DMS53 treated with DMSO at 0.1 percent for 48 hours (cell line): Measurements from ENCODE around the gene KTN1.

Experiments
- DNase-seq: peaks from one replicate; lab custom pipeline; 2025; ENCODE audit not compliant: unreplicated experiment; lab: John Stamatoyannopoulos, UW

The KTN1 gene

DNA sequence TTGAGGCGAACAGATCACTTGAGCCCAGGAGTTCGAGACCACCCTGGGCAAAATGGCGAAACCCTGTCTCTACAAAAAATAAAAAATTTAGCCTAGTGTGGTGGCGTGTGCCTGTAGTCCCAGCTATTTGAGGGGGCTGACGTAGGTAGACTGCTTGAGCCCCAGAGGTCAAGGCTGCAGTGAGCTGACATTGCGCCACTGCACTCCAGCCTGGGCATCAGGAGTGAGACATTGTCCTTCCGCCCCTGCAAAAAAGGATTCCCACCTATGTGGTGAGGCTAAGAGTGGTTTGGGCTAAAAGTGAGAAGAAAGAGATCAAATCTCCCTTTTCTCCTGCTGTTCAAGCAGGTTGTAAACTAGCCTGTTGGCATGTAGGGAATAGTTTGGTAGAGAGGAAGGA, 5.0 kb upstream of the KTN1 start:
- no peak for DNase-seq

DNA sequence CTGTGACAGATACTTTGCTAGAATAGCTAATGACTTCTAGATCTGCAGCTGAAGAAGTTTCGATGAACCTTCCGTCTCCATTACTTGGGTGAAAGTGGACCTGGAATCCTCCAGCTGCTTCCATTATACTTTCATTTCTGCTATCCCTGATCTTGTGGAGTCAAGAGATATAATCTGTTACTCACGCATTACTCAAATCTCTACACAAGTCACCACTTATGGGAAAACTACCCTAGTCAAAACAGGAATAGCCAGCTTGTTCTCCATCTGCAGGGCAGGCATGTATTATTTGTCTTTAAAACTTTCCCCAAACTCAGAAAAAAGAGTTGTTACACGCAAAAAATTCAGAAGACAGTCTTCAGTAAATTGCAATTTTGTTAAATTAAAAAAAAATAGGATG, 2.8 kb upstream of the KTN1 start:
- DNase-seq, result no peak

DNA sequence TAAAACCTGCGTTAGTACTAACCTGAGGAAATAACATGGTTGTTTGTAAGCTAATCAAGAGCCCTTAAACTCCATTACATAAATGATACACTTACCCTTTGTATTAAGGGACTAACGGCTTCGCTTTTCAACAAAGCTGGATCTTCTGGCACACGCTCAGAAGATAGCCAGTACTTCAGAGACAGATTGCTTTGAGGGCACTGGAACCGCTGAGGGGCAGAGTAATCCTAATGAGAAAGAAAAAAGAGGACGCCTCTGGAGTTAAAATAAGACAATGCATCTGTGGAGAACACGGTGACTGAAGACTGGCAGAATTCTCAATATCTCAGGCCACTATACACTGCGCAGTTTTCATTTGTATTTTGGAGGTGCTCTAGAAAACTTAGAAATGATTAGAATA, 1.5 kb upstream of the KTN1 start:
- DNase-seq, result no peak

DNA sequence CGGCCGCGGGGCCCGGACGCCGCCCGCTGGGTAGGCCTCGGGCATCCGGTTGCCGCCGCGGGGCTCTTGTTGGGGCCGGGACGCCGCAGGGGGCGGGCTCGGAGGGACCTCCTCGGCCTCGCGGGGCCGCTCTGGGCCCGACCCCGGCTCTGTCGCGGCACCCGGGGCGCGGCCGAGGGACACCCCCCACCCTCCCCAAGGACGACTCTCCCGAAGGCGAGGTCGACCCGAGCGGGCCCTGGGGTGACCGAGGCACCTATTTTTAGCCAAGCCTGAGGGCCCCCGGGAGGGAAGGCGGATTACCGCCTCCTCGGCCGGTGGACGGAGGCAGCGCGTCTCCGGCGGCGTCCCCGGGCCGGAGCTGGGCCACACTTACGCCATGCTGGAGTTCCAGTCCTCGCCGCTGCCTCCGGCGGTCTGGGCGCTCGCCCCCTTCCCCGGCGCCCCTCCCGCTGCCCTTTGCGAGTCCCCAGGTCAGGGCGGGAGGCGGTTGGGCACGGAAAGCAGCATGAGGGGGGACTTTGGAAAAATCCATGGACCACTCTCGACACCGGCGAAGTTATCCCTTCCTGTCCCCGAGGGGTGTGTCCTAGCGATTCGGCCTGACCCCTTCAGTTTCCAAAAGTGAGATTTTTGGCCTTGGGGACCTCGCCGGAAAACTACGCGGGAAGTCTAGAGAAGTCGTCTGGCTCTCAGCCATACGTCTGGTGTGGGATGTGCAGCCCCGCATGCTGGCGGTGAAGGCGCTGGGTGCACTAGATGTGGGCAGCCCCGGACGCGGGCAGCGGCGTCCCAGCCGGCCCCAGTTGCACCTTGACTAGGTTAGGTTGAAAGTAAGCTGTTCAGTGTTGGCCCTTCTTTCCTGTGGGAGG, 699 bp downstream of the KTN1 start:
- no peak for DNase-seq

DNA sequence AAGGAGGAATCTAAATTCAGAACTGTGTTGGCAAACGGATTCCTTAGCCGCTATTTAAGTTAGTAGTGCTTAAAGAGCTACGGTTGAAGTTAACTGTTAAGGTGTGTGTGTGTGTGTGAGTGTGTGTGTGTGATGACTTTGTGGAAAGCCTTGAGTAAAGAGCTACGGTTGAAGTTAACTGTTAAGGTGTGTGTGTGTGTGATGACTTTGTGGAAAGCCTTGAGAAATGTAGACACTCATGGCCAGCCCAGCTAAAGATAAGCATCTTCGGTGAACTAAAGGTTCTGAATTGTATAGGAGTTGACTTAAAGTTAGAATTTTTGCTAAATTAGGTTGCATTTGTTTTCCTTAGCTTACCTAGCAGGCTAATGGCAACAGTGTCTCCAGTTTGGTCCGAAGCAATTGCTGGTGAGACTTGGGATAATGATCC, 1.4 kb downstream of the KTN1 start:
- DNase-seq, result no peak

DNA sequence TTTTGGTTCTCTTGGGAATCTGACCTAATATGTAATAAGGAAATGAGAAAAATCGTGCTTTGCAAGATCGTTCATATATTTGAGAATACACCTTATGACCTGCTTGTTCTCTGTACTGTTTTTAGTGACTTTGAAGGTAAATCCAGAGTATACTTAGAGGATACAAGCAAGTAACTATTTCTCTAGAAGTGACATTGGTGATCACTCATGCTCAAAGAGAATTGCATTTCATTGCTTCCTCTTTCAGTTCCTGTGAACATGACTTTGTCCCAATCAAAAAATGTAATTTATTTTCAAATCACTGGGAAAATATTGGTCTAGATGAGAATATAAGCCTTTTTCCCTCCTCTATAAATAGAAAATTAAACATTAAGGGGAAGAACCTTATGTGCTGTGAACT, 2.7 kb downstream of the KTN1 start:
- no peak for DNase-seq

DNA sequence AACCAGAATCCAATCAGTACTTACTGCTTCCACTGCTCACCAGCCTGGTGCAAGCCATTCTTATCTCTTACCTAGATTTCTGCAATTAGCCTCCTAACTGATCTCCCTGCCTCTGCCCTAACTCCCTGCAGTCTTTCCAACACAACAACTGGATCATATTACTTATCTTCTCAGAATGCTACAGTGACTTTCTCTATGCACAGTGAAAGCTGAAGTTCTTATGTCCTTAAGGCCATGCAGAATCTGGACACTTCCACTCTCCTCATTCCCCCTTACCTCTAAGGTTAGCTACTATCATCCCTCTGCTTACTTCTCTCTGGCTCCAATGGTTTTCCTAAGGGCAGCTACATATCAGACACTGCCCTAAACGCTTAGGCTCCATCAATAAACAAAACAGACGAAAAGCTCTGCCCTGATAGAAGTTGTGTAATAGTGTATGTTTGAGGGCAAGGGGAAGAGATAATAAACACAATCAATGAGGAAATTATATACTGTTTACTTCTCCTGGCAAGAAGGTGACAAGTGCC, 4.0 kb downstream of the KTN1 start:
- no peak for DNase-seq

DNA sequence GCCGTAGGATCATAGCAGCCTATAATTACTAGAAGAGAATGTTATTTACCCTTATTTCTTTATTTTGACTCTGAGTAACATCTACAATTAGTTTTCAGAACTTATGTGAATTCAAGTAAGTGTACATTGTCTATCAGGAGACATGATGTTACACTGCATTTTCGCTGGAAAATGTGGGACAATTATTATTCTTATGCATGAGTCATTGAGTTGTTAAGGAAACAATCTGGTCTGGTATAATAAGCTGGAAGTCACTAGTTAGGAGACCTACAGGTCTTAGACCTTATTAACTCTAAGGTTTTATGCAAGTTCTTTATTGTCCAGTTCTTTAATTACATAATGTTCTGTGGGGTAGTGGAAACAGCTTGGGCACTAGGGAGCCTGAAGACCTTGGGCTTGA, 5.8 kb downstream of the KTN1 start:
- DNase-seq, result no peak

DNA sequence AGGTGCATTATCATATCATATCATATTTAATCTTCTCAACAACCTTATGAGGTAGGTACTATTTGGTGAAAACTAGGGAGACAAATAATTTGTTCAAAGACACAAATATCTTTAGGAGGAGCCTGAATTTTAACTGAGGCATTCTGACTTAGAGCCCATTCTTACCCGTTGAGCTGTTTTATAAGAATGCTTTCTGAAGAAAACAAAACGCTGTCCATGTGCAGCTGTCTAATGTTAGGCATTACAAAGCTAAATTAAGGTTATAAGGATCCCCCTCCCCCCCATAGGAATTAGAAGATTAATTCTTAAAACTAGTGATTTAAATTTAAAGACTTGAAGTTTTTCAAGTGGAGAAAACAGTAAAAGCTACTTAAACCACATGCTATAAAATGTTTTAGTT, 6.4 kb downstream of the KTN1 start:
- no peak for DNase-seq

DNA sequence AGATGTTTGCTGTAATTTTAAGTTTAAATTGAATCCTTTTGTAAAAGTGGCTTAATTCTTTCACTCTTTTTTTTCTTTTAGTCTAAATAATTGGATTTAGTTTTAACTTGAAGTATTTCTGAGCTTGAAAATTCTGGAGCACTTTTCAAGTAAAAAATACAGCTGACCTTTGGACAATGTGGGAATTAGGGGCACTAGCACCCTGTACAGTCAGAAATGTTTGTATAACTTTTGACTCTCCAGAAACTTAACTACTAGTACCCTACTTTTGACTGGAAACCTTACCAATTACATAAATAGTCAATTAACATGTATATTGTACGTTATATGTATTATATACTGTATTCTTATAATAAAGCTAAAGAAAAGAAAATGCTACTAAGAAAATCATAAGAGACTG, 7.8 kb downstream of the KTN1 start:
- no peak for DNase-seq

DNA sequence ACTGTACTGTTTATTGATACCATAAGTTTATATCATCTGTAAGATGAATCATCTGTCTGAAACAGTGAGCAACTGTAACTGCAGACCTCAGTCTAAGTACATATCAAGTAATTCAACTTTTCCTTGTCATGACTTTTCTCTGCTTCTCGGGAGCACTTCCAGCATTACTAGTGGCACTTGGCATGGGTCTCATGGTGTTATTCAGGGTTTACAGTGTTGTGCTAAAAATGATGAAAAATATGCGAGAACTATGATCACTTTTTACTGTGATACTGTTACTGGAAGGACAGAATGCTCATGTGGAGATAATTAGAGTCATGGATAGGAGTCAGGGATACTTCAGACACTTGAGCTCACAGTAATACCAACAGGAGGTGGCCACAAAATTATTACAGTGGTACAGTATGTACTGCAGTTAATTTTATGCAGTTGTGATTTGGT, 8.3 kb downstream of the KTN1 start:
- DNase-seq, result no peak

DNA sequence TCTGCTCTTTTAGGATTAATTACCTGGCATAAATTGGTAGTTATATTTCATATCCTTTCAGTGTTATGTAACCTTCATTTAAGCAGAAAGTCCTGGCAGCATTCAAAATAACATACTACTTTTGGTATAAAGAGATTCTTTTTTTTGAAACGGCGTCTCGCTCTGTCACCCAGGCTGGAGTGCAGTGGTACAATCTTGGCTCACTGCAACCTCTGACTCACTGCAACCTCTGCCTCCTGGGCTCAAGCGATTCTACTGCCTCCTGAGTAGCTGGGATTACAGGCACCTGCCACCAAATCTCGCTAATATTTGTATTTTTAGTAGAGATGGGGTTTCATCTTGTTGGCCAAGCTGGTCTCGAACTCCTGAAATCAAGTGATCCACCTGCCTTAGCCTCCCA, 9.2 kb downstream of the KTN1 start:
- no peak for DNase-seq

DNA sequence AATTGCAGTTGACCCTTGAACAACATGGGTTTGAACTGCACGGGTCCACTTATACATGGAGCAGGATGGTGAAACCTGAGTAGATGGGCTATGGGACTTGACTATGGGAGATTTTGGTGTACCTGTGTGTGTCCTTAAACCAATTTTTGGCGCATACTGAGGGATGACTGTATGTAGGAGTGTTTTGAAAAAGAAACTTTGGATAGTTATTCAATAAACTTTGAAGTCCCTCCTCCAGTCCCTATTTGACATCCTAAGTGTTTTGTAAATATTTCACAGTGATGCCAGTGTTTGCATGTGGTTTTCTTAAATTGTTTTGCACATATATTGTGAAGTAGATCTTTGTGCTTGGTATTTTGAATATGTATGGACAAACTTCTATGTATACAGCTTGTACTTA, 12.4 kb downstream of the KTN1 start:
- no peak for DNase-seq

DNA sequence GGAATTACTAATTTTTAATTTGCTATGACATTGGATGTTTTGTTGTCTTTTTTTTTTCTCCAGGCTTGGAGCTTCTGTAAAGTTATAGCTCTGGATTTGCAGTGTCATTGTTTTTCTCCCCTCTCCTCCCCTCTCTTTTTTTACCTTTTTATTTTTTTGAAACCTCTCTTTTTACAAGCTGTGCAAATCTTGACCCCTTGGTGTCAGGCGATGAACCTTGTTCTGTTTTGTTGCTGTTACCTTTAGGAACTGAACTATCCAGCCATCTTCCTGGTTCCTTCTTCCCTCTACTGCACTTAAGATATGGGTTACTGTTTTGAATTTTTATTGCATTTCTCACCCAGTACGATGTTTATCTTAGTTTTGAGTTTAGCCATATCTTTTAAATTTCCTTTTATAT, 13.7 kb downstream of the KTN1 start:
- DNase-seq, result no peak

DNA sequence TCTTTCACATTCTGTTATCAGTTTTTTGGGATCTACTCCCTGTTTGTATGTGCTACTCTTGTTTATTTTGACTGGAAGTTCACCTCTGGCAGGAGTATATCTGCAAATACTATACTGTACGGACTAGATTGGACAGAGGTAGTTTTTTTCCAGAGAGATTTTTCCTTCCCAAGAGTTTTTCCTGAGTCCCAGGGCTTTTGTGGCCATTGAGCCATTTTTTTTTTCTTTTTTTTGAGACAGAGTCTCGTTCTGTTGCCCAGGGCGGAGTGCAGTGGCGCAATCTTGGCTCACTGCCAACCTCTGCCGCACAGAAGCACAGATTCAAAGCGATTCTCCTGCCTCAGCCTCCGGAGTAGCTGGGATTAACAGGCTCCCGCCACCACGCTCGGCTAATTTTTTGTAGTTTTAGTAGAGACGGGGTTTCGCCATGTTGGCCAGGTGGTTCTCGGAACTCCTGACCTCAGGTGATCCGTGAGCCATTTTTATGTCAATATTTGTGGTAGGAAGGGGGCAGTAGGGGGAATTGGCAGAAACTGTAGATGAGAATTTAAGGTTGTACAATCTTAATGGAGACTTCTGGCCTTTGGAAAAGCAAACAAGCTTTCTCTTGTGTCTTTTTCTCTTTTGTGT, 19.4 kb downstream of the KTN1 start:
- DNase-seq, result peak; percentile 79

DNA sequence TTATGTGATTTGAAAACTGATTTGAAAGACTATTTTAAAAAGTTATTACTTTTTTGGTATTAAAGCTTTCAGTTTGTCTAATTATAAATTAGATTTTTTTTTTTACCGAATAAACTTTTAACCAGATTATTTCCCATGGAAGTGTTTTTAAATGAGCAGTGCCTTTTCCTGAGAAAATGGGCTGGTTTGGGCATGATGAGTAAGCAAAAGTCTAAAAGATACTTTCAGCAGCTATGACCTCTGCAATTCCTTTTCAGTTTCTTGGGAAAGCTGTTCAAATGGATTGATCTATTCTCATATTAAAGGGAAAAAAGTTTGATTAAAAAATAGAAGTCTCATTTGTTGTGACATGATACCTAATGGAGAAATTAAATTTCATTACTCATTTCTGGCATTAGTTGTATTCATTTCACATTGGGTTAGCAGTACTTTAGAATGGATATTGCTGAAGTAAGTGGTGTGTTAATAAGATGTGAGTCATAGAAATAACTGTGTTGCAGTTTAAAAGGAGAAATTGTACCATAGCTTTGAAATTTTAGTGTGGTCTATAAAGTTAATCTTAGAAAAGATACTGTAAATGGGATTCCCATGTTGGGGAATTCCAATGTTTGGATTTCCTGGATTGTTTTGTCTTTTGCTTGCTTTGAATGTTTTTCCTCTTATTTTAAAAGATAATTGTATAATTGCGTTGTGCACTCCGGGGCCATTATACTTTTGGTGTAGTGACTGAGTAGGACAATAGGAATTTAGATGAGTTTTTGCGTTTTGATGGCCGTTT, 21.0 kb downstream of the KTN1 start:
- DNase-seq, result no peak

DNA sequence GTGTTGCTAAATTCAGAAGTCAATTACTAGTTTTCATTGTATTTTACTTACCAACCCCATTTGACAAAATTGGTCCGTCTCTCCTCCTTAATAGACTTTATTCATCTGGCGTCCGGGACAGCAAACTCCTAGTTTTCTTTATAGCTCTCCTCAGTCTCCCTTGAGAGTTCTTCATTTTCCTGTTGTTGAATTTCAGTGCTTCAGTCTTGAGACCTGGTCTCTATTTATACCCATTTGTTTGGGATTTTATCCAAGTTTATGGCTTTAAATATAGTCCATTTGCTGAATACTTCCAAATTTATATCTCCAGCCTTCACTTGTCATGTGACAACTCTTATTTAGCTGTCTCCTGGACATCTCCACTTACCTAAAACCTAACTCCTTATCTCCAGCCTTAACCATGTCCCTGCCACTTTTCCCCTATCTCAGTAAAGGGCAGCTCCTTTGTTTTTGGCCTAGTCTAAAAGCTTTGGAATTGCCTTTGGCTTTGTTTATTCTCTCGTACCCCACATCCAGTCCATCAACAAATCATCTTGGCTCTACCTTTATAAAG, 23.5 kb downstream of the KTN1 start:
- DNase-seq, result no peak

DNA sequence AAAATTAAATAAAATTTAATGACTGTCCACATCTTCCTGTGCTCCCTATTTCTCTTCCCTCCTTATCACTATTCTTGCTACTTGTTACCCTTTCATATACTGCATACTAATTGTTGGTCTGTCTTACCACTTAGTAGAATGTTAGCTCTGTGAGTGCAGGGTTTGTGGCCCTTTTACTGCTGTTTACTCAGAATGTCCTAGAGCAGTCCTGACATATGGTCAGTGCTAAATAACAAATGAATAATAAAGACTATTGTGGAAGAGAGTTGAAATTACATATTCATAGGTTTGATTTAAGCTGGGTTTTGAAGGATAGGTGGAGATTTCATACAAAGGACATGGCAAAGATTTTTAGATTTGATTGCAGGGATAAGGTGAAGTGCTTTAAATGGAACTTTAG, 24.5 kb downstream of the KTN1 start:
- DNase-seq, result no peak

DNA sequence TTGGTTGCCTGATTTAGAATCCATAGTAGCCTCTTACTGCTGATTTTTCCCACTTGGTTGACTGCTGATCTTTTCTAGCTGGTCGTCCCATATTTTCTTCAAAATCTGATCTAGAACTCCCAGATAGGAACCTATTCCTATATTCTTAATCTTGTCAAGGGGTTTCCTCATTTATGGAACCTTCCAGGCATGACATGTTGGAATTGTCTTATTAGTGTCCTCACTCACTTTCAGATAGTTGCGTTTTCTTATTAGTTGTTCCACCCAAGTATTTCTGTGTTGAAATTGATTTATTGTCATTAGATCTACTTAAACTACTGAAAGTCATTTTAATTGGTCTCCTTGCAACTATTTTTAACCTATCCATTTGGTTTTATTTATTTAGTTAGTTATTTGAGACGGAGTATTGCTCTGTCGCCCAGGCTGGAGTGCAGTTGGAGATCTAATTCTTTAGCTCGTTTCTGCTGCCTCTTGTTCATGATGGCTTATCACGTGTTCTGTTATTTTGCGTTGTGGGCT, 25.0 kb downstream of the KTN1 start:
- no peak for DNase-seq

DNA sequence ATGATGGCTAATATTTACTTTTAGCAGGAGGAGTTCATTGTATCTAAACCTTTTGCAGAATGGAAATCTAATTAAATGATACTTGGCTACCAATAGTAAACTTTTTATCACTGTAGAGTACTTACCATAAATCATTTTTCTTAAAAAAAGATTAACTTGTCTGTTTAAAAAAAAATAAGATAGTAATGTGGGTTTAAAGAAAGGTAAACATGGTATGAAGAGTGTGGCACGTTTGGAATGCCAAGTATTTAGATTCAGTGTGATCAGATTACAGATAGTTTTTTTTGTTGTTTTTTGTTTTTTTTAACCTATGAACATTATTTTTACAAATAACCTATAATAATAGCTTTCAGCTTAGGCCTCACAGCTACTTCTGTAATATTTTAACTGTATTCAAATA, 25.8 kb downstream of the KTN1 start:
- DNase-seq, result no peak

DNA sequence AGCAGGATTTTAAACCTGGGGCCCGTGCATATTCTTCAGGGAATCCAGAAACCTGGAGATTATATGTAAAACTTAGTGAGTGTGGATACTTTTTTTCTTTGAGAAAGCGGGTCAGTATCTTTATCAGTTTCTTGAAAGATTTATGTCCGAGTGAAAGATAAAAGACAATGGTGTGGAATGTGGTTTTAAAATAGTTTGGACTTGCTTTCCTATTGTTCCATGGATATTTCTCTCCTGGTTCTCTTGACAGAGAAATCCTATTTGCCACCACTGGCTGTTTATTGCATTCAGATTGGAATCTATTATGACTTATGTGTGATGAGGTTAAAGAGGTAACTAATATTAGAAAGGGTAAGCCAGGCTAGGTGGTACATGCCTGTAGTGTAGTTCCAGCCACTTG, 27.4 kb downstream of the KTN1 start:
- DNase-seq, result no peak
